C4-2B (cell line): ENCODE data around the gene CAMTA1.

Experiments used
- CTCF ChIP-seq: fragments of 450-650 bp; conservative IDR thresholded peaks from 2 replicates; pipeline ENCODE4 v1.5.1; 2017; ENCODE audit warnings: mild to moderate bottlenecking
- ZFX ChIP-seq: fragments of 450-650 bp; IDR thresholded peaks from 2 replicates; pipeline ENCODE4 v1.6.1; 2017

GRCh38 chr1:7705048-7705907 is 920.0 kb downstream of the CAMTA1 start:
- TF ChIP-seq CTCF = no peak
- no peak for TF ChIP-seq ZFX
